Renal pelvis (tissue), 12 donors: Measurements from ENCODE around the gene ERN1. TPM values are rescaled to one million over a fixed set of nuclear protein-coding genes. Genes with fewer than 3 reads are reported as not detected.
A peak's percentile ranks its signal among the peaks of the same experiment; 100 is the strongest.
"Not testable (repeated sequence)": the region's sequence is repeated elsewhere in the genome, so short reads cannot be mapped to it uniquely, and the experiment has no call there.

ENCODE experiments used
- DNase-seq: peaks from one replicate; pipeline ENCODE4 v3.0.0-alpha.2; 2013
- long read RNA-seq, 16 experiments: transcript quantifications; one replicate each; lab custom pipeline, GENCODE V29; 2026
- polyA plus RNA-seq, 3 donors: library from polyadenylated mRNA; unstranded; fragments of 120-200 nt; gene quantifications; one replicate each; pipeline ENCODE4 v1.2.1, GENCODE V29; 2013; ENCODE audit not compliant: insufficient read length in 3 of 3

ERN1 gene
- polyA plus RNA-seq = 1 to 10 TPM; 8.3 to 9.3 (median 8.7) TPM
- long read RNA-seq, donor 1, full-length matches to known transcripts = 4 of 4 reads
- long read RNA-seq, donor 1, partial matches to known transcripts = 0 of 4 reads
- long read RNA-seq, donor 1, other reads (novel, unspliced or antisense) = 0 of 4 reads
- long read RNA-seq, donor 2, partial matches to known transcripts = 0 of 3 reads
- long read RNA-seq, donor 2, other reads (novel, unspliced or antisense) = 0 of 3 reads
- long read RNA-seq, donor 3, partial matches to known transcripts = 0 of 1 reads
- long read RNA-seq, donor 3, other reads (novel, unspliced or antisense) = 0 of 1 reads
- long read RNA-seq, donor 4, partial matches to known transcripts = 0 of 3 reads
- long read RNA-seq, donor 4, other reads (novel, unspliced or antisense) = 0 of 3 reads
- long read RNA-seq, donor 5 = 0 reads
- long read RNA-seq, donor 6, full-length matches to known transcripts = 2 of 2 reads
- long read RNA-seq, donor 6, partial matches to known transcripts = 0 of 2 reads
- long read RNA-seq, donor 6, other reads (novel, unspliced or antisense) = 0 of 2 reads
- long read RNA-seq, donor 7, partial matches to known transcripts = 0 of 1 reads
- long read RNA-seq, donor 7, other reads (novel, unspliced or antisense) = 0 of 1 reads
- long read RNA-seq, donor 8, full-length matches to known transcripts = 3 of 3 reads
- long read RNA-seq, donor 8, partial matches to known transcripts = 0 of 3 reads
- long read RNA-seq, donor 8, other reads (novel, unspliced or antisense) = 0 of 3 reads
- long read RNA-seq, donor 9, partial matches to known transcripts = 0 of 3 reads
- long read RNA-seq, donor 9, other reads (novel, unspliced or antisense) = 0 of 3 reads
- long read RNA-seq, donor 10, partial matches to known transcripts = 0 of 2 reads
- long read RNA-seq, donor 10, other reads (novel, unspliced or antisense) = 0 of 2 reads
- long read RNA-seq, donor 11, partial matches to known transcripts = 0 of 2 reads
- long read RNA-seq, donor 11, other reads (novel, unspliced or antisense) = 0 of 2 reads
- long read RNA-seq, donor 12, partial matches to known transcripts = 0 of 4 reads
- long read RNA-seq, donor 12, other reads (novel, unspliced or antisense) = 0 of 4 reads
- long read RNA-seq, donor 13, partial matches to known transcripts = 0 of 3 reads
- long read RNA-seq, donor 13, other reads (novel, unspliced or antisense) = 0 of 3 reads
- long read RNA-seq, donor 14 = 0 reads
- long read RNA-seq, donor 15 = 0 reads
- long read RNA-seq, donor 16, partial matches to known transcripts = 6 of 8 reads
- long read RNA-seq, donor 16, other reads (novel, unspliced or antisense) = 0 of 8 reads

GRCh38 chr17:64129765-64130558 lies at the start of gene ERN1:
Gene ERN1 (minus strand): TSS chr17:64130144. CDS start chr17:64130029, 115 bp downstream.
- DNase-seq = peak; percentile 91

- not testable (repeated sequence) for DNase-seq
Observed at GRCh38 chr17:64179024-64179423, 49.1 kb upstream of the ERN1 start.

DNA sequence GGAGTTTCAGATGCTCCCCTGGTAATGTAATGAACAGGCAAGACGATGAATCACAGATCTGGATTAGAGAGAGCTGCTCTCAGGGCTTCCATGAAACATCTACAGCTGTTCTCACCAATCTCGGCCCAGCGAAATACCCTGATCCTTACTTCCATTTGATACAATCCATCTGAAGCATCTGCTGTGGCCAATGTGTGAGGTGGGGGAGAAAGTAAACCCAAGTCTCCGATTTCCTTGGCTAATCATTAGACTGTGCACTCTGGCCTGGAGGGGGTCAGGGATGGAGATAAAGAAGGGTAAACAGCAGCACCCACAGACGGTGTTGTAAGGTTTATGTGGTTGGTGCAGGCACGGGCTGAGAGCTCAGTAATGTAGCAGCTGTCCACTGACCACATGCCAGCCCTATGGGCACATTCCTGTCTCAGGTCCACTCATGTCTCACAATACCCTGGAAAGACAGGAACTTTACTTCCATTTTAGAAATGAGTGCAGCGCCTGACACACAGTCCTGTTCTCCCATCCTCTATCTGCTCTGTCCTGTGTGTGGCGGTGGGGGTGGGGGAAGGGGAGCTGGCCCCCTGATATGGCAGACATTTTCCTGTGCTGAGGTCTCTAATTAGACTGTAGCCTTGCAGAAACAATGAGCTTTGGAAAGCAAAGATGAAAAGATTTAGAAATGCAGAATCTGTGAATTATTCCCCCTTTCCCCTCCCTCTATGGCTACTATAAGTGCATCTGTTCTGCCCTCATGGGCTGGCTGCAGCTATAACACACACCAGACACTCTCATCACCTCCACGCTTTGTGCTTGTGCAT lies 48.3 kb upstream of the ERN1 start:
- no peak for DNase-seq

- DNase-seq = no peak
Observed at GRCh38 chr17:64177311-64178010, 47.5 kb upstream of the ERN1 start.

GRCh38 chr17:64176556-64176955 lies 46.6 kb upstream of the ERN1 start:
- no peak for DNase-seq

DNA sequence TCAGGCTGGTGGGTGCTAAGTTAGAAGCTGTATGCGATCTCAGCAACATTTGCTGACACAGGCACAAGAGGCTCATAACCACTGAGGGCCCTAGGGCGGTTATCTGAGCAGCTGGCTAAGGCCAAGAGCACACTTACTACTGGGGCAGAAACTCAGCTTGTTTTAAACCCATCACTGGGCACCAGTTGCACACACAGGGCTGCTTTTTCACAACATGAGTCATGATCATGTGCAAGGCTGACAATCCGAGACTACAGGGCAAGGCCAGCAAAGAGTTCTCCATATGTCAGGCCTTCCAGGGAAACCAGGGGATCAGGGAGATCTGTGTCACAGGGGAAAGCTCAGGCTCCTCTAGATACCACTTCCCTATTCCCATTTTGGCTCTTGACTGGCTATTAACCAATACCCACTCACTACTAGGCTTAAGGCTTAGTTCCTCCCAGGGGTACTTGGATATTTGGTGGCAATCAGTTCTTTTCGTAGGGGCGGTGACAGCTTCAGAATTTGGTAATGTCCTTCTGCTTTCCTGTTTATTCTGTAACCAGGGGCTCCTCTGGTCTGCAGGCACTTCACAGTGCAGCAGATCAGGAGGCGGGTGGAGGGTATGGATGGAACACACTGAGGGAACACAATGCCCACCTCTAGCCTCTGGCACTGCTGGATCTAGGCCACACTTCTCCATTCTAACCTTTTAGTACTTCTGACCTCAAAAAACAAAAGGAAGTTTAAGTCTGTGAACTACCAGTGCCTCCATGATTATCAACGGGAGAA lies 44.9 kb upstream of the ERN1 start:
- no peak for DNase-seq

DNA sequence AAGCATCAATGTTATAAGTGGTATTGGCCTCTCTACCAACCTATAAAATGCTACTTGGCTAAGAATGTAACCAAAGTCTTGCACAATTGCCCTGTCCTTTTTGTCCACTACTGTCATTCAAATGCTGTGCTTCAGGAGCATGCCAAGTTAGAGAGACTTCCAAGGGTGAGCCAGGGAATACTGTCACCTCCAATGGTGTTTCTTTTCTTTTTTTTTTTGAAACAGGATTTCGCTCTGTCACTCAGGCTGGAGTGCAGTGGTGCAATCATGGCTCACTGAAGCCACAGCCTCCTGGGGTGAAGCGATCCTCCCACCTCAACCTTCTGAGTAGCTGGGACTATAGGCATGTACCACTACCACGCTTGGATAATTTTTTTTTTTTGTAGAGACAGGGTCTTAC lies 43.7 kb upstream of the ERN1 start:
- no peak for DNase-seq

DNA sequence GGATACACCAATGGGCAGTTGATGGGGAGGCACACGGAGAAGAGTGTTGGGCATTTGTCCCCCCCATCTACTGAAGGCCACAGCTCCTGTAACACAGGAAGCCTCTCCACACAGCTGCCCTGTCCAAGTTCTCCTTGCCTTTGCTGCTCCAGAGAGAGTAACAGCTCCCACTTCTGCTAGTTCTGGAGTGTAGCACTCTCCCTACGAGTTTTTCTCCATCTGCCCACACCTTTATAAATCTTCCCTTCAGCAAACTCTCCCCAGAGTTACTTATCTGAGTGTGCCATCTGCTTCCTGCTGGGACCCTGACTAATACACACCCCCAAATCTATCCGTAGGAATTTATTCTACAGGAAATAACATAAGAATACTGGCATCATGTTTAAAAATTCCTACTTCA lies 42.6 kb upstream of the ERN1 start:
- no peak for DNase-seq

DNA sequence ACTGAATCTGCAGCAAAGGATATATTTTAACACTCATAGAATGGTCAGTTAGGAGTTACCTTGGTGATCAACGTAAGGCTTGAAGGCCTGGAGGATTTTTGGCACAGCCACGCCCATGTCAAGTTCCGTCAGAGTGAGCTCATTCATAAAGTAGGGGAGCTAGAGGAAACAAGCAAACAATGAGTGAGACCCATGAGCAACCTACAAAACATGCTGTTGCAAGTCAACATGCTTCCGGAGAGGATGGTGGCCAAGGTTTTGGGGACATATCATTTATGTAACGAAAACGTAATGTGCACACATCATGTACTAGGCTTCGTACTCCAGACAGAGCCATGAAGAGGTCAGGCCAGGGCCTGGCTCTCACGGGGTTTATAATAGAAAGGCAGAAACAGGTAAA lies 41.1 kb upstream of the ERN1 start:
- DNase-seq = no peak

DNA sequence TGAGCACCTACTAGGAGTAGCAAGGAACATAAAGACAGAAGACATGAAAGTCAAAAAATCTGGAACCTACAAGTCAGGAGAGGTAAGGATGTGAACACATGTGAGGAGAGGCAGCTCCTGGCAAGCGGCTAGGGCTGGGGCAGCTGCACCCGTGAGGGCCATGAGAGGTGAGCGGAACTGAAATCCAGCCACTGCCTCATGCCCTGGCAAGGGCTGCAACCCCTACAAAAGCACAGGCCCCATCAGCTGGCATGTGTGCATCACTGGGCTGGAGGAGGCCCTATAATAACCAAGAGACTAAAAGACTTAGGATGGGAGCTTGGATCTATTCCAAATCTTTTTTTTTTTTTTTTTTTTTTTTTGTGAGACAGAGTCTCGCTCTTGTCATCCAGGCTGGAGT lies 40.3 kb upstream of the ERN1 start:
- DNase-seq = no peak

DNA sequence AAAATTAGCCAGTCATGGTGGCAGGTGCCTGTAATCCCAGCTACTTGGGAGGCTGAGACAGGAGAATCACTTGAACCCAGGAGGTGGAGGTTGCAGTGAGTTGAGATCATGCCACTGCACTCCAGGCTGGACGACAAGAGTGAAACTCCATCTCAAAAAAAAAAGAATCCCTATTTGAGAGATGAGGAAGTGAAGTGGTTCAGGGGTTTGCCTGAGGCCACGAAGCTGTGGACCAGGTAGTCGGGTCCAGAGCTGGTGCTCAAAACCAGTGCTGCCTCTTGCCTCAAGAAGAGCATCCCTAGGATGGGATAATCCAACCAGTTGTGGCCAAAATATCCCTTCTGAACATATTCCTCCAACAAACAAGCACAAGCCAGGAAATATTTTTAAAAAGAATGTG lies 37.7 kb upstream of the ERN1 start:
- DNase-seq = not testable (repeated sequence)

DNA sequence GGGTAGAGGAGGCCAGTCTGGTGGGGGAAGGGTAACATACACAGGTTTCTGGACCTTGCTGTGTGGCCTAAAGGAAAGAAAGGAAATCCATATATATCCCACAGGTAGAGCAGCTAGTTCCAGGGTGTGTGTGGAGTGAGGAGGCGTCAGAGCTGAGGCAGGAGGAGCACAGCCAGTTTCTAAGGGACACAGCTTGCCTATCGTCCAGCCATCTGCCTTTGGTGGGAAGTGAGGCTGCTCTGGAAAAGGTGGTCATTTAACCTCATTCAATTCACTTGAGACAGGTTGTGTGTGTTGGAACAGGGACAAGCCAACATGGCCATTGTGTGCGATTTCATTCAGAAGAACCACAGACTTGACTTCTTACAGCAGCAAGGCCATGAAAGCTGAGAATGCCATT lies 36.9 kb upstream of the ERN1 start:
- no peak for DNase-seq

DNA sequence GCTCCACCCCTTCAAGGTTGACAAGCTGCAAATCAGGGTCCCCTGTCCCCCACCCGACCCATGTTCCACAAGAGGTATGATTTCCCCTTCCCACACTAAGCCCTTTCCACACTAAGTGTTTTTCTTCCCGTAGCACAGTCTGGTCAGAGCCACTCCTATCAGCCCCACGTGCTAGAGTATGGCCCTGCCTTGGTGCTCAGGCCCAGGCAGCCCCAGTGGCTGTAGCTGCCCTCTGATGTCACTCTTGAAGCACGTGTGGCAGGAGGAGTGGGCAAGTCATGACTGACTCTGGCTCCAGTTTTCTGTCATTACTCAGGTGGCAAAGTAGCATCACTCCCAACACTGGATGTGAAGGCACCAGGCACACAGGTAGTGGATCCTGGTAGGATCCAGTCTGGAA lies 35.4 kb upstream of the ERN1 start:
- DNase-seq = no peak

DNA sequence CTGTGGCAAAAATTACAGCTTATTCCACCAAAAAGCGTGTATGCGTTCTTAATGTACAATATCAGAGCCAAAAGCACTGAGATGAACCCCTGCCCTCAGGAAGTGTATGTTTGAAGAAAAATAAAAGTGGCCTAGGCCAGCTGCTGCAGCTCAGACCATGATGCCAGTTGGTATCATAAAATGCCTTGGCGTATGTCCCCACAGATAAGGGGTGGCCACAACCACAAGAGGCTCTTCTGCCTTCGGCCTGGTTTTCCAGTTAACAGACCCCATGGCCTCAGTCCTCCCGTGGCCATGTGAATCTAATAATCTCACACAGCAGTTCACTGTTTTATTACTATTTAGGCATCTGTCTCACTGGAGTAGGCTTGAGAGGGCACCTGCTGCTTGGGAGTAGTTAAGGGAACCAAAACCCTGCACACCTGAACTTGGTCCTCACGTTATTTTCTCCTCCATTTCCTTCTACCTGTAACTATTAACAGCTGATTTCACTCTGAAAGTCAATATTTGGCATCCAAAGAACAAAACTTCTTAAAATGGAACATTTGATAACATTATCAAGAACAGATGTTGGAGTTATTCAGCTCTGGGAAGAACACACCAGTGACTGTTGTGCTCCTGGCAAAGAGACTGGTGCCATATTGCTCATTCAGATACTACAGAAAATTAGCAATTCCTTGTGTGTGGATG lies 34.8 kb upstream of the ERN1 start:
- DNase-seq = no peak

DNA sequence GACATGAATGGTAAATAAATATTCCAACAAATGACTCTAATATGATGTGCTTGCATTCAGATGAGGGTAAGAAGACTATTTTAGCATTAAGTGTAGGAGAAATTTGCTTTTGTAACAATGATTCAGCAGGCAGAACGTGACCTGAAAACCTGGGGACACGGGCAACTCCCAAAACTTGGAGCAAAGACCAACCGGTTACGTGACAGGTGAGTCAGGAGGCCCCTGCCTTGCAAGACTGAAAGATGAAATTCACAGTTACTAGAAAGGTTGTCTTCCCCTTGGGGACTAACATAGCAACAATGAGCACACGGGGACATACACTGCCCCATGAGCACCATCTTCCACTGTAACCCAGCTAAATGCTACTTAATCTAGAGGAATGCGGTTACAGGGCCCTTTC lies 33.5 kb upstream of the ERN1 start:
- no peak for DNase-seq

GRCh38 chr17:64162554-64162953 lies 32.6 kb upstream of the ERN1 start:
- DNase-seq = no peak

GRCh38 chr17:64161380-64162176 lies 31.6 kb upstream of the ERN1 start:
- no peak for DNase-seq
